COLO668 (cell line): Measurements from ENCODE around the gene HIVEP3.

Source experiments
- DNase-seq: peaks from one replicate; lab custom pipeline; 2025; ENCODE audit not compliant: unreplicated experiment; lab: John Stamatoyannopoulos, UW

Gene HIVEP3

GRCh38 chr1:41715441-41716095 is 203.2 kb downstream of the HIVEP3 start:
- no peak for DNase-seq

GRCh38 chr1:41714638-41715389 is 203.9 kb downstream of the HIVEP3 start:
- DNase-seq: no peak

GRCh38 chr1:41713557-41714327 is 205.0 kb downstream of the HIVEP3 start:
- peak; percentile 57 for DNase-seq

- no peak for DNase-seq
Observed at GRCh38 chr1:41713141-41713540, 205.6 kb downstream of the HIVEP3 start.

GRCh38 chr1:41712695-41713094 is 206.0 kb downstream of the HIVEP3 start:
- no peak for DNase-seq

- DNase-seq: no peak
Observed at GRCh38 chr1:41712081-41712480, 206.6 kb downstream of the HIVEP3 start.

GRCh38 chr1:41711581-41711980 is 207.1 kb downstream of the HIVEP3 start:
- no peak for DNase-seq

- DNase-seq: no peak
Observed at GRCh38 chr1:41710980-41711379, 207.7 kb downstream of the HIVEP3 start.

GRCh38 chr1:41709873-41710272 is 208.8 kb downstream of the HIVEP3 start:
- no peak for DNase-seq

GRCh38 chr1:41709331-41709730 is 209.4 kb downstream of the HIVEP3 start:
- DNase-seq: no peak

- DNase-seq: no peak
Observed at GRCh38 chr1:41708332-41708731, 210.4 kb downstream of the HIVEP3 start.

- DNase-seq: no peak
Observed at GRCh38 chr1:41707793-41708192, 210.9 kb downstream of the HIVEP3 start.

GRCh38 chr1:41705798-41706197 is 212.9 kb downstream of the HIVEP3 start:
- DNase-seq: no peak

GRCh38 chr1:41704196-41704595 is 214.5 kb downstream of the HIVEP3 start:
- DNase-seq: no peak

GRCh38 chr1:41702771-41703170 is 216.0 kb downstream of the HIVEP3 start:
- DNase-seq: no peak

- no peak for DNase-seq
Observed at GRCh38 chr1:41700986-41701535, 217.7 kb downstream of the HIVEP3 start.

- DNase-seq: no peak
Observed at GRCh38 chr1:41700581-41700980, 218.1 kb downstream of the HIVEP3 start.

GRCh38 chr1:41699861-41700248 is 218.9 kb downstream of the HIVEP3 start:
- DNase-seq: no peak

- no peak for DNase-seq
Observed at GRCh38 chr1:41698916-41699860, 219.5 kb downstream of the HIVEP3 start.

GRCh38 chr1:41696381-41696780 is 222.3 kb downstream of the HIVEP3 start:
- no peak for DNase-seq
